GM21737 (cell line): ENCODE measurements around the gene GRM4.

ENCODE experiments used
- ATAC-seq: cut with Tn5 transposase; IDR thresholded peaks from one replicate; pipeline ENCODE4 v1.9.1; 2021; ENCODE audit warnings: mild to moderate bottlenecking, moderate library complexity; ENCODE audit not compliant: unreplicated experiment

The GRM4 gene

DNA sequence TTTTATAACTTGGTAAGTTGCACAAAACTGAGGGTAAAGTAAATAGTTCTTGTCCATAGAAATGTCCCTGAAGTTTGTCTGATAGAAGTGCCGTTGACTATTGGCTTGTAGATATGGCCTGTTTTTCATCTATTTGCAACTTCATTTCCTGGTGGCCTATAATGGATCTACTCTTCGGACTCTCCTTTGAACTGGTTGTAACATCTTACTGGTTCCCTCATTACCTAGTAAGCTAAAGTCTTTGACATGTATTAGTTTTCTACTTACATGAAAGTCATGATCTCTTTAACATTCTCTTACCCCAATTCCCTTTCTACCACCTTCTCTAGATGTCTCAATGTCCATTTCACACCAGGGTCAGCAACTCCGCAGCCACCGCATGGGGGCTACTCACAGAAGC, 146.3 kb downstream of the GRM4 start:
- ATAC-seq, result no peak

GRCh38 chr6:33998660-33999059, 147.2 kb downstream of the GRM4 start:
- no peak for ATAC-seq

- no peak for ATAC-seq
Observed at GRCh38 chr6:33997265-33997664, 148.6 kb downstream of the GRM4 start.

DNA sequence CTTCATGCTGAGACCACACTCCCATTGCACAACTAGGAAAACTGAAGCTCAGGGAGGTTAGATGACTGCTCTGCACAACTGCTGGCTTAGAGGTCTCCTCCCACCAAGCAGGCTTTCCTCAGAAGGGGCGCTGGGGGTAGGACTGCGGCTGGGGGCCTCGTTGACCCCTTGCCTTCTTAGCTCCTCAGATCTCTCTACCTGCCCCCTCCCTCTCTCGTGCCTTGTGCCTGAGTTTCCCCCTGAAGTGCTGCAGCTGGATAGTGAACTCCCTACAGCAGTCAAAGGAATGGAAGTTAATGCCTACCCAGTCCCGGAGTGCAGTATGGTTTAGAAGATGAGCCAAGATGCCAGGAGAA, 149.8 kb downstream of the GRM4 start:
- no peak for ATAC-seq

DNA sequence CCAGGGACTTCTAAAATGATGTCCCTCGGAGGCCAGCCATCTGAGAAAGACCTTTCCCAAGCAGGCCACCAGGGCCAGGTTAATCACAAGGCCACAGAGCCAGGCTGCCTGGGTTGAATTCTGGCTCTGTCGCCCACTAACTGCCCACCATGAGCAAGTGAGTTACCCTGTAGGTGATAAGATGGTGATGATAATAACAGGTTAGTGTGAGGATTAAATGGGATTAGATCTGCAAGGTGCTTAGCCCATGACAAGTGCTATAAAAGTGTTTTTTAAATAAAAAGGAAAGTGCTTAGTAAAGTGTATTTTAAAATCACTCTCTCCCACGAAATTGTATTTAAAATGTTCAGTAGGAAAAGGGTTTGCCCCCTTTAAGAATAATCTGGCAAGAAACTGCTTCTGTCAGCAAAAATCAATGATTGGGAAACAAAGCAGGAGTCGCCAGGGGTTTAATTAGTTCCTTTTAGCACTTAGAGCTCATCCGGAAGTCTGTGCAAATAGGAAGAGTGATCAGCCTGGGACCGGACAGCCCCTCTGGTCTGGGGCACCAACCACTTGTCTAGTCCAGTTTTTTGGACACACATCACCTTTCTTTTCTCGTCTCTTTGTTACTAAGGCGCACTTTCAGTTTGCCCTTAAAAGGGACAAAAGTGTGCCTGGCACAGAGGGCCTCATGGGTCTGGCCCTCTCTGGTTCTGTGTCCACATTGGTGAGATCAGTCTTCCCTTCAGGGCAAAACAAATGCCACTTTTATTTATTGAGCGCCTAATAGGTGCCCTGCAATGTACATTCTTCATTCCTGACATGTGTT, 150.4 kb downstream of the GRM4 start:
- no peak for ATAC-seq

- ATAC-seq, result no peak
Observed at GRCh38 chr6:33994472-33995308, 151.2 kb downstream of the GRM4 start.

GRCh38 chr6:33993653-33994471, 152.0 kb downstream of the GRM4 start:
- no peak for ATAC-seq

GRCh38 chr6:33993091-33993490, 152.8 kb downstream of the GRM4 start:
- no peak for ATAC-seq

DNA sequence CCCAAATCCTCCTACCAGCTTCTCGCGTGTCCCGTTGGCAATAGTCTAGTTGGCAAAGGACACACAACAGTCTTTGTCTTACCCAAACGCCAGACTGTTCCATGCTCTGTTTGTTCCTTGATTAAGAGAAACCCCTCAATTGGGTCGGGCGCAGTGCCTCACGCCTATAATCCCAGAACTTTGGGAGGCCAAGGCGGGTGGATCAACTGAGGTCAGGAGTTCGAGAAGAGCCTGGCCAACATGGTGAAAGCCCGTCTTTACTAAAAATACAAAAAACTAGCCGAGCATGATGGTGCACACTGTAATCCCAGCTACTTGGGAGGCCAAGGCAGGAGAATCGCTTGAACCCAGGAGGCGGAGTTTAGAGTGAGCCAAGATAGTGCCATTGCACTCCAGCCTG, 153.7 kb downstream of the GRM4 start:
- ATAC-seq, result no peak

DNA sequence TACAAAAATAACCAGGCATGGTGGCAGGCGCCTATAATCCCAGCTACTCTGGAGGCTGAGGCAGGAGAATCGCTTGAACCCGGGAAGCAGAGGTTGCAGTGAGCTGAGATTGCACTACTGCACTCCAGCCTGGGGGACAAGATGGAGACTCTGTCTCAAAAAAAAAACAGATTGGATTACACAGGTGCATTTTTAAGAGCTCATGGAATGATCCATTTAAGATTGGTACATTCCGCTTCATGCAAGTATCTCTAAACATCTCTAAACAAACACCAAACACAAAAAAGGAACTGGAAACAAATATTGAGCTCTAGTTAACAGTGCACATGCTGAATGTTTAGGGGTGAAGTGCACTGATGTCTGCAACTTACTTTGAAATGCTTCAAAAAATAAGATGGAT, 154.3 kb downstream of the GRM4 start:
- ATAC-seq, result no peak

- no peak for ATAC-seq
Observed at GRCh38 chr6:33990061-33990541, 155.8 kb downstream of the GRM4 start.

GRCh38 chr6:33989016-33989854, 156.7 kb downstream of the GRM4 start:
- no peak for ATAC-seq

DNA sequence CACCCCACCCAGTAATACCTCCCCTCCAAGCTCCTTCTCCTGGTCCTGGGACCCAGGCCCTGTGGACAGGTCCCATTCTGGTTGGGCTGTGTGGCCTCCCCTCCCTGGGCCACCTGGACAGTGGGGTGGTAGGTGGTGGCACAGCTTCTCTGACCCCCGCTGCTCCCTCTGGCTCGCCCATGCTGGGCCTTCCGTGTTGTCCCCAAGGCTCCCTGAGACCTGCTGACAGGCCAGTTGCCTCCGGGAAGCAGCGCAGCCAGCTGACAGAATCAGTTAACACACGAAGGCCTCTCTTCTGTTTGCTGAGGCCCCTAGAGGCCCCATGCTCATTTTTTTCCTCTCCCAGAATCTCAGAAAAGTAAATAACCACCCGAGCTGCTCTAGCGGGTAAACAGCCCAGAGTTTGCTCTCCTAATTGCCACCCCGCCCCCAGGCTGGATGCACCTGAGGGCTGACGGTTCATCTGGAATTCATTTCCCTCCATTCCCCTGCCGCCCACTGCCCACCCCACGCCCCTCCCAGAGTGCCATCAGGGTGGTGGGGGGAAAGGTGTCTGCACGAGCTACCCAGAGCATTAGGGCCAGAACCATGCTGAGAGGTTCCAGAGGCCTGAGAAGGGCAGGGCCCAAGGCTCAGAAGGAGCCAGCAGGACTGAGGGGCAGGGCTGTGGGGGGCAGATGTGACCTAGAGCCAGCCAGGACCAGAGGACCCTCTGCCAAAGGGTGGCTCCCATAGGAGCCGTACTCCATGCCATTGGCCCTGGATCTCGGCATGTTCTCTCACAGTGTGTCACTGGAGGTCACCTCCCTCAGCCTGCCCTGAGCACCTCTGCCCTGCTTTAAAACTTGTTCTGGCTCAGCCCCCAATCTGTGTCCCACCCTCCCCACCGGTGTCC, 157.5 kb downstream of the GRM4 start:
- no peak for ATAC-seq

DNA sequence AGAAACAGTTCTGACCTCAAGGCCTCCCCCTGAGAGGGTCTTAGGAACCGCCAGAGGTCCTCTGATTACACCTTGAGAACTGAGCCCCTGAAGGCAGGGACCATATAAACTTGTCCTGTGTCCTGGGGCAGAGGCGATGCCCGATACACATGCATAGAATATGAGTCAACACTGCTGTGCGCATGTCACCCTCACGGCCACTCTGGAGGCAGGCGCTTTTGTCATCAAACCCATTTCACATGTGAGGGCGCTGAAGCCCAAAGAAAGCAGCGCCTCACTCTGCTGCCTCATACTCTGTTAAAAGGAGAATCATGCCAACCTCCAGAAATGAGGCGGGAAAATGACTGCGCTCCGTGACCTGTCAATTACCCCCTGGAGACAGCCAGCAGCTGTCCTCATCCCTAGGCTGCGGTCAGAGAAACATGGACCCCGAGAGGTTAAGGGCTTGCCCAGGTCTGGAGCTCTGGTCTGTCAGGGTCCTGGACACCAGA, 158.3 kb downstream of the GRM4 start:
- ATAC-seq, result no peak

GRCh38 chr6:33985947-33986346, 159.9 kb downstream of the GRM4 start:
- ATAC-seq, result no peak

DNA sequence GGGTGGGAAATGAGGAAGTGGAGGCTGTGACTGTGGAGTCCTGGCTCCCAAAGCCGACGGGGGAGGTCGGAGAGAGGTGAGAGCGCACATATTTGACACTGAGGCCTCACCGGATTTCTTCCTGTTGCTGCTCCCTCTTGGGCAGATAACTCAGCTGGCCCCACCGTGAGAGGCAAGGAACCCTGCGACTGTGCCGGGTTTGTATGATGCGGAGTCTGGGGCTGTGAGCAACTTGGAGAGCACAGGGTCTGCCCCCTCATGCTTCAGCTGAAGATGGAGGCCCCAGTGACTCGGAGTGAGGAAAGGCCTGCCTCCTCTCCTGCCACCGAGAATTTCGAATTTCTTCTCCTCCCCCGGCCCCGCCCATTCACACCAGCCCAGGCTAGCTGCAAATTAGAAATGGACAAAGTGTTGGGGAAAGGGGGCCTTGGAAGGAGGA, 160.6 kb downstream of the GRM4 start:
- ATAC-seq, result no peak

GRCh38 chr6:33984466-33985312, 161.2 kb downstream of the GRM4 start:
- no peak for ATAC-seq
